HUDEP-2 (cell line): ENCODE measurements around the gene WDR93.

ENCODE experiments used
- DNase-seq, 76 experiments: peaks; one replicate each; lab custom pipeline; 2025; ENCODE audit not compliant: unreplicated experiment in 76 of 76; lab: John Stamatoyannopoulos, UW

Gene WDR93

GRCh38 chr15:89746386-89746780, 55.8 kb downstream of the WDR93 start:
- no peak for DNase-seq

- no peak for DNase-seq
Measured at GRCh38 chr15:89747708-89748682, 57.4 kb downstream of the WDR93 start.

- no peak for DNase-seq
Measured at GRCh38 chr15:89749054-89749453, 58.4 kb downstream of the WDR93 start.

GRCh38 chr15:89749526-89749925, 58.9 kb downstream of the WDR93 start:
- DNase-seq: no peak

- DNase-seq: peak in 2 of 76 experiments; percentile 9 to 56
Measured at GRCh38 chr15:89749951-89750559, 59.4 kb downstream of the WDR93 start.

- DNase-seq: peak in 73 of 76 experiments; percentile 43 to 93 (median 85)
Measured at GRCh38 chr15:89750560-89751542, 60.2 kb downstream of the WDR93 start, which contains the start of gene MESP1. TSS of gene MESP1 (minus strand) at chr15:89751249. CDS start at chr15:89751231, 18 bp downstream.

GRCh38 chr15:89751748-89752147, 61.1 kb downstream of the WDR93 start:
- DNase-seq: no peak

- no peak for DNase-seq
Measured at GRCh38 chr15:89753855-89754254, 63.2 kb downstream of the WDR93 start.

GRCh38 chr15:89754361-89755154, 63.9 kb downstream of the WDR93 start:
- no peak for DNase-seq

- no peak for DNase-seq
Measured at GRCh38 chr15:89755701-89756100, 65.1 kb downstream of the WDR93 start.

GRCh38 chr15:89756897-89757296, 66.3 kb downstream of the WDR93 start:
- DNase-seq: no peak

- no peak for DNase-seq
Measured at GRCh38 chr15:89758283-89758682, 67.7 kb downstream of the WDR93 start.

- DNase-seq: no peak
Measured at GRCh38 chr15:89758981-89759380, 68.4 kb downstream of the WDR93 start.

GRCh38 chr15:89759835-89760234, 69.2 kb downstream of the WDR93 start:
- DNase-seq: no peak

- peak in 69 of 76 experiments; percentile 5 to 85 (median 64) for DNase-seq
Measured at GRCh38 chr15:89760303-89761008, 69.8 kb downstream of the WDR93 start.

GRCh38 chr15:89761009-89761831, 70.6 kb downstream of the WDR93 start:
- no peak for DNase-seq

- no peak for DNase-seq
Measured at GRCh38 chr15:89761929-89762328, 71.3 kb downstream of the WDR93 start.

- no peak for DNase-seq
Measured at GRCh38 chr15:89765694-89766093, 75.1 kb downstream of the WDR93 start.
